NCI-H187 (cell line): ENCODE data around the gene RANBP6.

Experiments used
- DNase-seq, 2 experiments: peaks; one replicate each; lab custom pipeline; 2025; lab: John Stamatoyannopoulos, UW

Gene RANBP6

GRCh38 chr9:6007058-6007769 lies 8.2 kb downstream of the RANBP6 start:
- DNase-seq = peak in 1 of 2 experiments; percentile 54

- peak in 1 of 2 experiments; percentile 78 for DNase-seq
Measured at GRCh38 chr9:6006749-6007057, 8.7 kb downstream of the RANBP6 start.

- no peak for DNase-seq
Measured at GRCh38 chr9:6000955-6001354, 14.5 kb downstream of the RANBP6 start.

- DNase-seq = no peak
Measured at GRCh38 chr9:5999443-6000101, 15.9 kb downstream of the RANBP6 start.

- DNase-seq = no peak
Measured at GRCh38 chr9:5994493-5994892, 20.9 kb downstream of the RANBP6 start.

- no peak for DNase-seq
Measured at GRCh38 chr9:5988265-5988664, 27.2 kb downstream of the RANBP6 start.

- DNase-seq = no peak
Measured at GRCh38 chr9:5983042-5983441, 32.4 kb downstream of the RANBP6 start.

- DNase-seq = no peak
Measured at GRCh38 chr9:5982317-5982716, 33.1 kb downstream of the RANBP6 start.

GRCh38 chr9:5978523-5978922 lies 36.9 kb downstream of the RANBP6 start:
- no peak for DNase-seq

GRCh38 chr9:5976674-5977397 lies 38.6 kb downstream of the RANBP6 start:
- DNase-seq = no peak

- DNase-seq = no peak
Measured at GRCh38 chr9:5971740-5972139, 43.7 kb downstream of the RANBP6 start.
